ENCODE data around the gene CHST15. TPM values are rescaled to one million over a fixed set of nuclear protein-coding genes. Genes with fewer than 3 reads are reported as not detected.
A peak's percentile ranks its signal among the peaks of the same experiment; 100 is the strongest.

Gene CHST15
- total and polyA plus RNA-seq, 2 of the 8 experiments (the other 6 are each of a cell fraction or from before 2014, with no cell fraction given): 8.8 to 9.1 TPM

DNA sequence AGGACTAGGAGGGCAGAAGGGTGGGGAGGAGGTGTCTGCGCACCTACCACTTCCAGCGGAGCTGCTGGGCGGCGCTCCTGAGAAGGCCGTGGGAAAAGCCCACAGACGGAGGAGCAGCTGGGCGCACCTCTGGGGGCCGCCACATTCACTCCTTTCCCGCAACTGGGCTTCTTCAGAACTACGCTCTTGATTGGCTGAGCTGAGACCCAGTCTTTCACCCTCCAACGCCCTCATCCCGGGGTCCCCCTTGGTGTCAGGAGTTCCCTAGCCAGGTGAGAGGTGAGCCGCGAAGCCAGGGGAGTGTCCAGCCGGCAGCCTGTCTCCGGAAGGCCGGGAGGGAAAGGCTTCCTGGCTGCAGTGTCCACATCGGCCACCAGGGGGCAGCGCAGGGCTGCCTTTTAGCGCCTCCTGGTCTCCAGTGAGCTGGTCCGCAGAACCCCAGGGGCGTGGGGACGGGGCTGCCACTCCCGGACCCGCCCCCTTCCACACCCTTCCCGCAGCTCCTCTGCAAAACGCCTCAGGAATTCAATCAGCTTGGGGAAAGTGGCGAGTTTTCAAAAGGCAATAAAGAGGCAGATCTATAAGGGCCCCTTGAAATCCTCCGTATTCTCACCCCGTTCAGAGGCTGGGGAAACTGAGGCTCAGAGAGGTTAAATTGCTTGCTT is 98.8 kb downstream of the CHST15 start:
- Histone ChIP-seq H3K4me1 (replicated peaks in 1 of 4; ENCODE audit: control insufficient read depth in 3 of 4, insufficient read depth in 4 of 4, low read length in 3 of 4) (peaks cover 0 to 12% (median 3%) of the 10 kb centered on the region in 4 experiments; a peak in 5 of 7 replicates), H4K5ac (ENCODE audit: insufficient read length, low read depth, low read length) (no peak overlapping the region), H3K79me2 (ENCODE audit: control insufficient read depth in 1 of 2, insufficient read depth in 2 of 2, low read length in 2 of 2) (no peaks in the 10 kb centered on the region), H4K20me1 (replicated peaks in 1 of 2; ENCODE audit: control insufficient read depth in 1 of 2, insufficient read depth in 2 of 2, low read length in 2 of 2) (no peaks in the 10 kb centered on the region), H2AK5ac (ENCODE audit: low read depth, low read length) (no peak overlapping the region), H3K23me2 (ENCODE audit: low read depth, low read length) (peaks cover 5% of the 10 kb centered on the region; the same call in 1 of the 2 replicates), H3K23ac (ENCODE audit: insufficient read length) (no peak overlapping the region), H4K8ac (ENCODE audit: extremely low read depth, insufficient read depth, low read length) (no peak overlapping the region), H2AFZ (ENCODE audit: low read length) (peak overlapping the region; percentile 68; the same call in 1 of the 2 replicates), H4K91ac (replicated peaks; ENCODE audit: insufficient read length, low read length) (no peak overlapping the region), H3K56ac (replicated peaks; ENCODE audit: insufficient read length, low read depth, low read length) (no peak overlapping the region), H2BK15ac (ENCODE audit: low read length) (no peak overlapping the region), H3K14ac (ENCODE audit: insufficient read length) (no peak overlapping the region), H3K9me3 (ENCODE audit: insufficient read depth in 2 of 2, low read depth in 1 of 2, low read length in 1 of 2) (no peaks in the 10 kb centered on the region), H3K4me2 (ENCODE audit: insufficient read depth in 1 of 2, low read depth in 2 of 2, low read length in 2 of 2) (peak overlapping the region; percentile 73 to 75), H3K18ac (ENCODE audit: extremely low read depth, low read length) (peak overlapping the region; percentile 60; the same call in 1 of the 2 replicates), H3K27me3 (replicated peaks in 1 of 4; ENCODE audit: control insufficient read depth in 3 of 4, extremely low read depth in 1 of 4, insufficient read depth in 3 of 4, low read length in 3 of 4) (peaks cover 0 to 14% (median 10%) of the 10 kb centered on the region in 4 experiments; a peak in 6 of 7 replicates), H3K27ac (ENCODE audit: low read depth, low read length) (no peak overlapping the region), H2BK120ac (replicated peaks; ENCODE audit: low read depth, low read length) (no peak overlapping the region), H3K9ac (replicated peaks in 1 of 4; ENCODE audit: extremely low read depth in 1 of 4, low read depth in 3 of 4, low read length in 3 of 4) (no peak overlapping the region), H2BK12ac (ENCODE audit: low read depth, low read length) (0 out of 2 replicates have a peak overlapping the region, but pooled peaks have one; percentile 19), H3K4ac (replicated peaks; ENCODE audit: insufficient read length, low read depth, low read length) (no peak overlapping the region), H2BK20ac (ENCODE audit: low read length) (no peak overlapping the region), H3K4me3 (ENCODE audit: extremely low read depth in 1 of 4, insufficient read depth in 2 of 4, low read depth in 3 of 4, low read length in 4 of 4) (peak overlapping the region; percentile 8 to 59 (median 41); a peak in 7 of 8 replicates), H3K79me1 (ENCODE audit: low read depth, low read length) (no peaks in the 10 kb centered on the region), H2BK5ac (ENCODE audit: low read depth, low read length) (no peak overlapping the region), H3K36me3 (ENCODE audit: control insufficient read depth in 2 of 4, insufficient read depth in 4 of 4, low read length in 3 of 4) (no peaks in the 10 kb centered on the region)
- WGBS, 2 experiments (ENCODE audit: extremely low coverage in 1 of 2, insufficient coverage in 1 of 2, insufficient read length in 1 of 2, insufficient replicate concordance in 2 of 2, low coverage in 1 of 2, low lambda C conversion rate in 2 of 2, missing lambda C conversion rate in 1 of 2): 24% methylated on average over 29 of the region's 30 CpGs; no CpG with 5 or more reads in 1 of the 2 experiments
- POLR2A ChIA-PET (ENCODE audit: partially characterized antibody): interaction anchor here (1.0 to 1.1 kb wide), 2 partner anchors 23 to 137 kb away, joined by 3 read pairs; no protein-coding TSS in a partner anchor
- DNase-seq (ENCODE audit: low read depth in 1 of 2, low spot score in 2 of 2) (peak; percentile 82 to 100), FAIRE-seq (no peak)
- CTCF ChIA-PET (ENCODE audit: partially characterized antibody): interaction anchor here (0.6 to 5.4 kb wide), 79 partner anchors 9 to 543 kb away, joined by 3 to 79 read pairs (median 5); partner anchors contain the start of genes CHST15 and OAT
- TF ChIP-seq EZH2 (IDR thresholded peaks at IDR 0.05; ENCODE audit: low read depth, low read length, severe bottlenecking) (peak; percentile 1), HDAC2 (IDR thresholded peaks at IDR 0.05; ENCODE audit: borderline replicate concordance in 1 of 2, low read depth in 2 of 2, low read length in 2 of 2) (0 out of 4 replicates have a peak, but pooled peaks of 1 of the 2 experiments have one; percentile 43), POLR2A (IDR thresholded peaks at IDR 0.05; ENCODE audit: control extremely low read depth in 1 of 2, low read depth in 2 of 2, low read length in 2 of 2) (no peak), TCF12 (IDR thresholded peaks at IDR 0.05; ENCODE audit: low read depth, low read length) (0 out of 2 replicates have a peak, but pooled peaks have one; percentile 10), SUZ12 (IDR thresholded peaks at IDR 0.05; ENCODE audit: low read length) (no peak)
- TF ChIP-seq, protein P1, sequence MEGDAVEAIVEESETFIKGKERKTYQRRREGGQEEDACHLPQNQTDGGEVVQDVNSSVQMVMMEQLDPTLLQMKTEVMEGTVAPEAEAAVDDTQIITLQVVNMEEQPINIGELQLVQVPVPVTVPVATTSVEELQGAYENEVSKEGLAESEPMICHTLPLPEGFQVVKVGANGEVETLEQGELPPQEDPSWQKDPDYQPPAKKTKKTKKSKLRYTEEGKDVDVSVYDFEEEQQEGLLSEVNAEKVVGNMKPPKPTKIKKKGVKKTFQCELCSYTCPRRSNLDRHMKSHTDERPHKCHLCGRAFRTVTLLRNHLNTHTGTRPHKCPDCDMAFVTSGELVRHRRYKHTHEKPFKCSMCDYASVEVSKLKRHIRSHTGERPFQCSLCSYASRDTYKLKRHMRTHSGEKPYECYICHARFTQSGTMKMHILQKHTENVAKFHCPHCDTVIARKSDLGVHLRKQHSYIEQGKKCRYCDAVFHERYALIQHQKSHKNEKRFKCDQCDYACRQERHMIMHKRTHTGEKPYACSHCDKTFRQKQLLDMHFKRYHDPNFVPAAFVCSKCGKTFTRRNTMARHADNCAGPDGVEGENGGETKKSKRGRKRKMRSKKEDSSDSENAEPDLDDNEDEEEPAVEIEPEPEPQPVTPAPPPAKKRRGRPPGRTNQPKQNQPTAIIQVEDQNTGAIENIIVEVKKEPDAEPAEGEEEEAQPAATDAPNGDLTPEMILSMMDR (IDR thresholded peaks at IDR 0.05; ENCODE audit: control extremely low read depth in 1 of 3, insufficient read depth in 1 of 3, low read depth in 1 of 3, low read length in 3 of 3): peak; percentile 95 to 97 (median 96)
- TF ChIP-seq, protein P2, sequence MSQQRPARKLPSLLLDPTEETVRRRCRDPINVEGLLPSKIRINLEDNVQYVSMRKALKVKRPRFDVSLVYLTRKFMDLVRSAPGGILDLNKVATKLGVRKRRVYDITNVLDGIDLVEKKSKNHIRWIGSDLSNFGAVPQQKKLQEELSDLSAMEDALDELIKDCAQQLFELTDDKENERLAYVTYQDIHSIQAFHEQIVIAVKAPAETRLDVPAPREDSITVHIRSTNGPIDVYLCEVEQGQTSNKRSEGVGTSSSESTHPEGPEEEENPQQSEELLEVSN (IDR thresholded peaks at IDR 0.05): peak; percentile 31; the same call in 1 of the 2 replicates
